DMS114 treated with DMSO at 0.1 percent for 48 hours (cell line): Measurements from ENCODE around the gene PDZRN3.

Experiments
- DNase-seq: peaks from one replicate; lab custom pipeline; 2025; ENCODE audit not compliant: unreplicated experiment; lab: John Stamatoyannopoulos, UW

PDZRN3 gene

DNA sequence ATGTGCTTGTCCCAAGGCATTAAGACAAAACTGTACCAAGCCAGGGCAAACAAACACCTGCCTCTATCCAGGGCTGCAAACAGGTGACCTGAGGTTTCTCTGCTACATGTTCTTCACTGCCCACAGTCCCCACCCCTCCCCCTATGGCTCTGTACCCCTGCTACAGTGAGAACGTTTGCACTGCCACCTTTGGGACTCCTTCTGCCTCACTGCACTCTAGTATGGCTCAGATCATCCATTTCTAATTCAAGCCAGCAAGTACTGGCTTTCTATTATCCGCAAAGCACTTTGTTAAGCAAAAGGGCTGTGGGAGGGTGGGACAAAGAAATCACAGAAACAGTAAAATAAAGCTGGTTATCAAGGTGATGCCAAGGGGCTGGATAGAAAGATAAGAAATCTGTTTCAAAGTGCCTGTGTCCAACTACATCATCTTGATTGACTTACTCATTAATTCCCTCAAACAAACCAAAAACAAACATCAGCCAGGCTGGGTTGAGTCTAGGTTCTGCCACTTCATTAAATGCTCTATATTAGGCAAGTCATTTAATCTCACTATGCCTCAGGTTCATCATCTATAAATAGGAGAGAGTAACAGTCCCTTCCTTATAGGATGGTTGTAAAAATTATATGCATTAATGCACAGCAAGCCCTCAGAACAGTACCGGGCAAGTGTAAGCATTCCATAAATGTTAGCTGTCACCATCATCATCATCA is 95.3 kb downstream of the PDZRN3 start:
- no peak for DNase-seq

GRCh38 chr3:73525591-73525990 is 99.2 kb downstream of the PDZRN3 start:
- DNase-seq, result no peak

- DNase-seq, result no peak
These were observed 101.1 kb downstream of the PDZRN3 start for GRCh38 chr3:73523661-73524060.

- DNase-seq, result no peak
These were observed 102.9 kb downstream of the PDZRN3 start for GRCh38 chr3:73521734-73522336.

DNA sequence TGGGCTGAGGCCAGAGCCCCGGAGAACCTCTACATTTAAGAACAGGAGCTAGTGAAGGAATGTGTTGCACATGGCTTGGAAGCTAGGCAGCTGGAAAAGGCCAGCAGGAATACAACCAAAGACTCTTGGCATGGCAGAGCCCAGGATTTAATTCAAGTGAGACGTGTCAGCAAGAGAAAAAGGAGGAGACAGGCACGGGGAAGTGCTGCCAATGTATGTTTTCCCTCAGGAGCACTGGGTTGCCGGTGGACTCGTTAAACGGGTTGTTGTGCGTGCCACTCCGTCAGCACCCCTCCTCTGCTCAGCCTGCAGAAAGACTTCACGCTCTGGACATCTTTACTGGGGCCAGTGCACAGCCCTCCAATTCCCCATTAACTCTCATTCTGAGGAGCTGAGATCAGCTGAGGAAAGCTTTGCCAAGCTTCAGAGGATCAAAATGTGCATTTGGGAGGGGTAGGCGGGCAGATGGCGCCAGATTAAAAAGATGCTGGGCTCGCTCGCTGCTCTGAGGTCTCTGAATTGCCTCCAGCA is 103.7 kb downstream of the PDZRN3 start:
- DNase-seq, result no peak

DNA sequence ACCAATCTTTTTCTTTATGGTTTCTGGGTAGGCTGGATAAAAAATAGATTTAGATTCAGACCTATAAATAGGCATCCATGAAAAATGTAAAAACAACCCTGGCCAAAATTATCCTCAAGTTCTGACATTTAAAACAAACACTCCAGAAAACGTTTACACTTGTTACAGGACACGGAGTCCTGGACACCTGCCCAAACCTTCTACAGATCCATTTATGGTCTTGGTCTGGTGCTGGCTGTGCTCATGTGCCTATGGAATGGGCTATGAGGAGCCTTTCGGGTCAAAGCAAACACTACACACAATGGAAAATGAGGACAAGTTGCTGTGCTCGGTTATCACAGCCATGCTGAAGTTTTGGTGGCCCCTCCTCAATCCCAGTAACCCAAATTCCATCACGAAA is 108.1 kb downstream of the PDZRN3 start:
- no peak for DNase-seq

GRCh38 chr3:73513260-73513659 is 111.5 kb downstream of the PDZRN3 start:
- DNase-seq, result no peak

GRCh38 chr3:73511571-73512525 is 112.9 kb downstream of the PDZRN3 start:
- no peak for DNase-seq

- no peak for DNase-seq
These were observed 114.0 kb downstream of the PDZRN3 start for GRCh38 chr3:73510784-73511183.

GRCh38 chr3:73510334-73510733 is 114.4 kb downstream of the PDZRN3 start:
- no peak for DNase-seq

DNA sequence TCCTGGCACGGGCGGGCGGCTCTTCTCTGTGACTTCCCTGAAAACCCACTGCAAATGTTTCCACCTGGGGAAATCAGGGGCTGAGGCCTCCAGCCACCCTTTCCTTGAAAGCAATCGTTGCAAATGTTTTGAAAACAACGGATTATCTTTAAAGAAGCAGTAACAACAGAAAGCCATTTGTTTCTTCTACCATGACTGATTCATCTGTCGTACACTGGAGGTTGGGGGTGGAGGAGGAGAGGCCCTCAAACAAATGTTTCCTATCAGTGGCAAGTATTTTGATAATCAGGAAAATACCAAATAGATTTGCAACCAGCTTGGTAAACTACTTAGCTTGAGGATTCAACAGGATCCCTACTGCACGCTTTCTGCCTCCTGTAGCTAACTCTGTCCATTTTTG is 114.9 kb downstream of the PDZRN3 start:
- no peak for DNase-seq

DNA sequence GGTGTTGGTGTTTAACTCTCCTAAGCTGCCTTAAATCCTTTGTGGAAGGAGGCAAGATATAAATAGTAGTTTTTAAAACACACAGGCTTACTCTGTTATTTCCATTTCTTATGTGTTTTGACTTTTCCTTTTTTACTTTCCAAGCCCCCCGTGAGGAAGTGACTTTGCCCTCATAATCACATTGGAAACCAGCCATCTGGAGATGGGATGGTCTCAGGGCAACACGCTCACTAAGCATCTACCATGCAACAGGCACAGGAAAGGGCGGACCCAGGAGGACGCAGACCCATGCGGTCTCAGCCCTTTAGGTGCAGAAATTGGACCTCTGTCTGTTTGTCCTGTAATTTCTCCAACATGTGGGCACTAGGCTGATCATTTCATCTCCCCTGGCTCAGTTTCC is 115.7 kb downstream of the PDZRN3 start:
- no peak for DNase-seq

DNA sequence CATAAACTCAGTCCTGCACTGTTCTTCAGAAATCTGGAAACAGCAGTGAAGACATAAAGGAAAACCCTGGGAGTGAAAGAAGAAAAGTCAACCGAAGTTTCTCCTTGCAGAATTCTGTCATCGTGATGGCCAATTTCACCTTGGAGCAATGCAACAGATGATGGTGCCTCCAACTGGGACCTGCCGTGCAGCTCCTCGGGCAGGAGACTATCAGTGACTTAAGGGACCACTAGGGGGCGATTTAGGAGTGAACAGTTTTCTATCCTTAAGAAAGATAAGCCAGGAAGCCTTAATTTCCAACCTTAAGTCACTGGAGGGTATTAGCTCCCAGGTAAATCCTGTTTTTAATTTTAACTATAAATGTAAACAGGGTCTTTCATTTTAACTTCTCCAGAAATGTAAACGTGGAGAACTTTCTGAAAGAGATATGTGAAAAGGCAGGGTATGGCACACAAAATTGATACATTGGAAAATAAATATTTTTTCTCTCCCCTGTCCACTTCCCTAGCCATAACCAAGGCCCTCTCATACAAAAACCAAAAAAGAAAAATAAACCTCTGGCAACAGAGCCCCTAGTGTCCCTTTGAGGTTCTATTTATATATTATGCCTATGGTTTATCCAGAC is 116.3 kb downstream of the PDZRN3 start:
- peak; percentile 46 for DNase-seq

DNA sequence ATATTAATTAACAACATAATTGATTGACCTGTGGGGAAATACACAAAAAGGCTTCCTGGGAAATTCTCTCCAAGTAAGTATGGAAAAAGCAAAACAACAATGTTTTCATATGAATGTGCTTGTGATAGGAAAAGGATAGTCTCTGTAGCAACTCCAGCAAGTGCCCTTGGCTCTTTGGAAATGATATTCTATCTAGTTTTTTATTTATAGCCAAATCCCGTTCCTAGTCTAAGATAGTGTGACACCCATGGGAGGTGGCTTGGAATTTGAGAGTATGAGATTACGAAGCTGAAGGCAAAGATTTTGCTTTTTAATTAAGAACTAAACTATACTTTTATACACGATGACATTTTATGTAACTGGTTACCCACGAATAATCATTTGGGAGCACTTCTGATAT is 119.9 kb downstream of the PDZRN3 start:
- DNase-seq, result no peak

GRCh38 chr3:73504239-73504638 is 120.5 kb downstream of the PDZRN3 start:
- DNase-seq, result no peak

DNA sequence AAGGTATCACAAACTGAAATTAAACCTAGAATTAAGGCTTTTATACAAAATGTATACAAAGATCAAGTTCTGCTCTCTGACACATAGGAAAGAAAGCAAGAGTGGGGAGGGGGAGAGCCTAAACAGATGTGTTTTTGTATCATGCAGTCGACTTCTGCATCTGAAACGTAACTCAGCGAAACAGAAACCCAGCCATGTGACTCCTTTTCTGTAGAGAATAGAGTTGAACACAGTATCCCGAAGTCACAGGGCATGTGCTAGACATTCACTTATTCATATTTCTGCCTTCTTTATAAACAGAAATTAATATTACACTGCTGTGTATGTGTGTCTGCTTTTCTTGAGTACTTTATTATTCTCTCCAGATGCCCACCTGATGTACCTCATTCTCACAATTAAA is 121.0 kb downstream of the PDZRN3 start:
- no peak for DNase-seq

DNA sequence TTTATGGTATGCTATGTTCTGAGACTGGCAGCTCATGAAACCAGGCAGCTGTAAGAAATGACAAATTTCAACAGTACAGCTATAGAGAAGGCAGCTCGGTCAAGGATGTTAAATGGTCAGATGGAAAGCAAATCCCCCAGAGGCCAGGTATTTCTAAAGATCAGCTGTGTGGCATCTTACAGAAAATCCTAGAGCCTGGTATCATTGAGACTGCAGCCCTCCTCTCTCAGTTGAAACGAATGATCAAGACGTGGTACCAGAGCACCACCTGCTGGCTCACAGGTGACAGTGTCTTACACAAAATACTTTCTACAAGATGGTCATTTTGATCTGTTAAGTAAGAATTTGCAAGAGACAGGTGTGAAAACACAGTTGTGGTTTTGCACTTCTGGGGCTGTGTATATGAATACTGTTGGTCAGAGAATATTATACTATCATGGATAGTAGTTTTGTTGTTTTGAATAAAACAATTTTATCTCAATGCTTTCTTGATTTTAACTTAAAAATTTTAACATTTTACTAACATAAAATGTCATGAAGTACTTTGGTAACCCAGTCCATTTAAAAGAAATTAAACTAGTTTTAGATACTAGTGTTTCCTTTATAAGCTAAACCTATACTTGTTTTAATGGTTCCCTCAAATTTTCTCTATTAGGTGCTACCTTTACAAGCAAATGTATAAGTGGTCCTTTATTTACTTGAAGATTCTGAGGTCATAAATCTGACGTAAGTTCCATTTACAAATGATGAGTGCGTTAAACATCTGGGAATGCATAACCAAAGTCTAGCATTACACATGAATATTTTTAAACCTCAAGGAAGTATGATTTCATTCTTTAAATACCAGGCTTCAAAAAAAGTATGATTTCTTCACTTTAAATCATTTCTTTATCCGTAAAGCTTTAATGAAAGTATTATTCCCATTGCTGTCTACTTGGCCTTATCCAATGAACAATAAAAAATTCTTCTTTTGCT is 121.8 kb downstream of the PDZRN3 start:
- DNase-seq, result peak; percentile 6

GRCh38 chr3:73500321-73500720 is 124.4 kb downstream of the PDZRN3 start:
- DNase-seq, result no peak

GRCh38 chr3:73499787-73500186 is 125.0 kb downstream of the PDZRN3 start:
- DNase-seq, result no peak
